H1 (cell line): ENCODE measurements around the gene PLCL2. TPM values are rescaled to one million over a fixed set of nuclear protein-coding genes. Genes with fewer than 3 reads are reported as not detected.

Experiments
- MAFK ChIP-seq: IDR thresholded peaks from 2 replicates; pipeline ENCODE4 v1.6.1; 2012; ENCODE audit warnings: low read depth, mild to moderate bottlenecking, improper control_type of control experiment, low read length
- SP4 ChIP-seq: IDR thresholded peaks from 2 replicates; pipeline ENCODE4 v1.6.1; 2012; ENCODE audit warnings: low read length, inconsistent platforms
- polyA plus RNA-seq, 7 experiments: library from polyadenylated mRNA; depleted of rRNA in 3 of 7; stranded (reverse) in 5 of 7; unstranded in 2 of 7; fragments of >200 nt in 5 of 7; fragments of 200-250 nt in 2 of 7; gene quantifications; 1 replicate in 5 of 7; 2 replicates in 1 of 7; 4 replicates in 1 of 7; pipeline versions ENCODE4 v1.2.1 to v1.2.3, GENCODE V29; 2011 to 2013; ENCODE audit warnings: missing spikeins in 2 of 7, mixed read lengths in 2 of 7
- total RNA-seq: library from RNA; stranded (reverse); fragmentation: NEBNext Ultra II Directional; extraction: Animal tissue kit (Norgen Biotek cat#: 25700); gene quantifications from 2 replicates; pipeline ENCODE4 v1.2.1, GENCODE V29; 2021

PLCL2 gene
- total and polyA plus RNA-seq, 2 of the 8 experiments (the other 6 are each of a cell fraction or from before 2014, with no cell fraction given): 3.5 to 6.8 TPM

GRCh38 chr3:17021614-17022013 lies 136.9 kb downstream of the PLCL2 start (continued):
- TF ChIP-seq MAFK (no peak), SP4 (no peak)
- TF ChIP-seq, all 59 proteins: peak for 0
